Measurements from ENCODE around the gene RMND1.

RMND1 gene

DNA sequence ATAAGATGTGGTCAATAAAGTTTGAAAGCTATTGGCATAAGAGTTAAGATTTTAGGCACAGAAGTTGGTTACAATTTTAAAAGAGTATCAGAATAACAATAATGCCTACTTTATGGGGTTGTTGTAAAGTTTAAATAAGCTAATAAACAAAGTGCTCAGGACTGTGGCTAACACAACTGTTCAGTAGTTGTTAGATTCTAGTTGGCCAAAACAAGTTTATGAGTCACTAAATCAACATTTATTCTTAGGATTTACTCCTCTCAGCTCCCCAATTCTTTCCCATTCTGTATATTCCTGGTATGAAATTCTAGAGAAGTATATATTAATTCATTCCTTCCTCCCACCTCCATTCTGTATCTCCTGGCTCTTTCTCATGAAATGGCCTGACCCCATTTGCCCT is 14.5 kb downstream of the RMND1 start:
- no peaks in the 10 kb centered on the region for H3K27me3 ChIP-seq (ENCODE audit: low read depth, low read length)

DNA sequence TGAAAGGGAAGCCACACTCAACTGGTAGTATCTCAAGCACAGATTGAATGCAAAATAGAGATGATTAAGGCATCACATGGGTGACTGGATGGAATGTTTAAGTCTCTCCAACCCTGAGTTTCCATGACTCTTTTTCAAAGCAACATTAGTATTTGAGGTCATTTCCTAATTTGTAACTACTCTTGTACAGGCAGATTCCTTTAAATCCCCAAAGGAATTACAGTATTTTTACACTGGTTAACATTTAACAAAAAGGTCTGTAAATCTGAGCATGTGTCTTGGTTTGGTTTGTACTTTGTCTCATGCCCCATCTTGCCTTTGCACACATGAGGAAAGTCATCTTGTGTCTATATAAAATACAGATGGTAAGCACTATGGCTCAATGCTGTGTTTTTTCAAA is 15.1 kb downstream of the RMND1 start:
- Histone ChIP-seq H3K4me2 (ENCODE audit: low read length) (no peak overlapping the region), H3K79me2 (ENCODE audit: low read length) (no peaks in the 10 kb centered on the region; the same call in 1 of the 2 replicates)

More for the DNA sequence above, 14.5 kb downstream of the RMND1 start:
- Histone ChIP-seq H3K36me3 (replicated peaks; ENCODE audit: low read depth, low read length) (no peaks in the 10 kb centered on the region), H3K4me3 (ENCODE audit: low read length) (no peak overlapping the region), H3K9ac (ENCODE audit: low read length) (no peak overlapping the region), H3K9me3 (ENCODE audit: insufficient read depth, low read length) (no peaks in the 10 kb centered on the region), H2AFZ (ENCODE audit: low read depth, low read length) (no peak overlapping the region), H3K4me2 (ENCODE audit: low read length) (no peak overlapping the region), H3K79me2 (ENCODE audit: low read length) (no peaks in the 10 kb centered on the region; the same call in 1 of the 2 replicates), H3K27ac (ENCODE audit: low read length) (no peak overlapping the region), H3K4me1 (ENCODE audit: low read length) (no peaks in the 10 kb centered on the region), H4K20me1 (ENCODE audit: insufficient read depth, low read length) (no peaks in the 10 kb centered on the region)
- TF ChIP-seq CTCF (IDR thresholded peaks at IDR 0.05; ENCODE audit: low read depth, low read length) (no peak), EZH2phosphoT487 (IDR thresholded peaks at IDR 0.05; ENCODE audit: low read depth) (no peak)

DNA sequence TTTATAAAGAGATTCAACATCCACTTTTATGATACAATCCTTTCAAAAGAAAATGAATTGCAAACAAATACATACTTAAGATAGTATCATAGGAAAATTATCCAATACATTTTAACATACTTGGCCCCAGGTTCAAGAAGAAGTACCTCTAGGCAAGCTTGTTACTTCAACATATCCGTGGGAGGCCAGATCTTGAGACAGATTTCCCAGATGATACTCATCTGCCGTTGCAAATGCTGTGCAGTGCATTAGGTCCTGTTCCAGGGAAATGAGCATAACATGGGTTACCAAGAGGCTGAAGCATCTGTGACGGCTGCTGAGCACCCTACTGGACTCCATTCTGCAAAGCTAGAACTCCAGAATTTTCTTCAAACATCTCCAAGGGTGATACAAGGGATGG is 15.6 kb downstream of the RMND1 start:
- Histone ChIP-seq H3K36me3 (replicated peaks; ENCODE audit: low read depth, low read length) (no peaks in the 10 kb centered on the region), H3K4me1 (ENCODE audit: low read length) (no peaks in the 10 kb centered on the region), H3K27ac (ENCODE audit: low read length) (no peak overlapping the region), H4K20me1 (ENCODE audit: insufficient read depth, low read length) (no peaks in the 10 kb centered on the region), H2AFZ (ENCODE audit: low read depth, low read length) (no peak overlapping the region), H3K9ac (ENCODE audit: low read length) (no peak overlapping the region), H3K27me3 (ENCODE audit: low read depth, low read length) (no peaks in the 10 kb centered on the region), H3K9me3 (ENCODE audit: insufficient read depth, low read length) (no peaks in the 10 kb centered on the region), H3K4me3 (ENCODE audit: low read length) (no peak overlapping the region), H3K4me2 (ENCODE audit: low read length) (no peak overlapping the region), H3K79me2 (ENCODE audit: low read length) (no peaks in the 10 kb centered on the region)
- TF ChIP-seq CTCF (IDR thresholded peaks at IDR 0.05; ENCODE audit: low read depth, low read length) (no peak), EZH2phosphoT487 (IDR thresholded peaks at IDR 0.05; ENCODE audit: low read depth) (no peak)

More for the DNA sequence above, 15.1 kb downstream of the RMND1 start:
- no peaks in the 10 kb centered on the region for H3K36me3 ChIP-seq (replicated peaks; ENCODE audit: low read depth, low read length)
- no peaks in the 10 kb centered on the region for H3K9me3 ChIP-seq (ENCODE audit: insufficient read depth, low read length)
- no peak overlapping the region for H3K9ac ChIP-seq (ENCODE audit: low read length)
- TF ChIP-seq CTCF (IDR thresholded peaks at IDR 0.05; ENCODE audit: low read depth, low read length) (no peak), EZH2phosphoT487 (IDR thresholded peaks at IDR 0.05; ENCODE audit: low read depth) (no peak)
- no peaks in the 10 kb centered on the region for H3K4me1 ChIP-seq (ENCODE audit: low read length)
- H3K27ac ChIP-seq (ENCODE audit: low read length), result no peak overlapping the region
- H4K20me1 ChIP-seq (ENCODE audit: insufficient read depth, low read length), result no peaks in the 10 kb centered on the region
- H2AFZ ChIP-seq (ENCODE audit: low read depth, low read length), result no peak overlapping the region
- no peaks in the 10 kb centered on the region for H3K27me3 ChIP-seq (ENCODE audit: low read depth, low read length)
- no peak overlapping the region for H3K4me3 ChIP-seq (ENCODE audit: low read length)

- Histone ChIP-seq H3K79me2 (ENCODE audit: low read length) (no peaks in the 10 kb centered on the region), H3K4me1 (ENCODE audit: low read length) (no peaks in the 10 kb centered on the region), H3K36me3 (replicated peaks; ENCODE audit: low read depth, low read length) (peaks cover 4% of the 10 kb centered on the region), H3K4me3 (ENCODE audit: low read length) (no peak overlapping the region), H3K27me3 (ENCODE audit: low read depth, low read length) (no peaks in the 10 kb centered on the region), H3K4me2 (ENCODE audit: low read length) (no peak overlapping the region), H2AFZ (ENCODE audit: low read depth, low read length) (no peak overlapping the region), H3K9me3 (ENCODE audit: insufficient read depth, low read length) (no peaks in the 10 kb centered on the region), H4K20me1 (ENCODE audit: insufficient read depth, low read length) (no peaks in the 10 kb centered on the region), H3K9ac (ENCODE audit: low read length) (no peak overlapping the region), H3K27ac (ENCODE audit: low read length) (no peak overlapping the region)
- no peak for TF ChIP-seq EZH2phosphoT487 (IDR thresholded peaks at IDR 0.05; ENCODE audit: low read depth)
- no peak for TF ChIP-seq CTCF (IDR thresholded peaks at IDR 0.05; ENCODE audit: low read depth, low read length)
Measured at GRCh38 chr6:151434369-151434768, 17.6 kb downstream of the RMND1 start.
